GM23338 (cell line): ENCODE results near the gene GNB1L. TPM values are rescaled to one million over a fixed set of nuclear protein-coding genes. Genes with fewer than 3 reads are reported as not detected.

Experiments used
- ATAC-seq: fragments of 200-7000 bp; cut with Tn5 transposase; 3 replicates; pipeline ENCODE4 v1.9.1; 2020
- DNase-seq: peaks from one replicate; pipeline ENCODE4 v3.0.0-alpha.2; 2015; ENCODE audit warnings: low spot score
- H2AFZ ChIP-seq: fragments of 200-600 bp; sonication (generic); 2 replicates; pipeline ENCODE4 v1.8.0; 2016; ENCODE audit warnings: antibody characterized with exemption, mild to moderate bottlenecking, moderate library complexity
- H3F3A ChIP-seq: fragments of 200-600 bp; sonication (generic); replicated peaks from 2 replicates; pipeline ENCODE4 v1.8.0; 2017; ENCODE audit warnings: antibody characterized with exemption, mixed run types, low read depth
- H3K27ac ChIP-seq: fragments of 200-600 bp; sonication (generic); 2 replicates; pipeline ENCODE4 v1.6.1; 2016; ENCODE audit warnings: low read depth
- H3K27me3 ChIP-seq: fragments of 200-600 bp; sonication (generic); 2 replicates; pipeline ENCODE4 v1.8.0; 2016; ENCODE audit warnings: mild to moderate bottlenecking, mixed run types, moderate library complexity; ENCODE audit not compliant: insufficient read depth
- H3K36me3 ChIP-seq: fragments of 200-600 bp; sonication (generic); 2 replicates; pipeline ENCODE4 v1.8.0; 2016; ENCODE audit warnings: mild to moderate bottlenecking; ENCODE audit not compliant: insufficient read depth
- H3K4me1 ChIP-seq: fragments of 200-600 bp; sonication (generic); 2 replicates; pipeline ENCODE4 v1.8.0; 2016; ENCODE audit warnings: mild to moderate bottlenecking, moderate library complexity; ENCODE audit not compliant: insufficient read depth
- H3K4me2 ChIP-seq: fragments of 200-600 bp; sonication (generic); 2 replicates; pipeline ENCODE4 v1.7.1; 2017; ENCODE audit warnings: mixed run types
- H3K4me3 ChIP-seq: fragments of 200-600 bp; sonication (generic); 2 replicates; pipeline ENCODE4 v1.6.1; 2016; ENCODE audit warnings: mixed run types
- H3K79me2 ChIP-seq: fragments of 200-600 bp; sonication (generic); replicated peaks from 2 replicates; pipeline ENCODE4 v1.8.0; 2017; ENCODE audit warnings: mild to moderate bottlenecking; ENCODE audit not compliant: insufficient read depth
- H3K9me2 ChIP-seq: fragments of 200-600 bp; sonication (generic); 2 replicates; pipeline ENCODE4 v1.8.0; 2017; ENCODE audit not compliant: insufficient read depth
- H4K20me1 ChIP-seq: fragments of 200-600 bp; sonication (generic); replicated peaks from 2 replicates; pipeline ENCODE4 v1.8.0; 2017; ENCODE audit warnings: mild to moderate bottlenecking; ENCODE audit not compliant: insufficient read depth
- H3K27ac Mint-ChIP-seq: 2 replicates; pipeline ENCODE4 v1.8.0; 2020; ENCODE audit warnings: inconsistent platforms, mild to moderate bottlenecking, moderate library complexity, mixed read lengths
- H3K27me3 Mint-ChIP-seq: 3 replicates; pipeline ENCODE4 v1.8.0; 2022; ENCODE audit warnings: low read depth, mild to moderate bottlenecking, moderate library complexity, mixed read lengths, inconsistent platforms; ENCODE audit not compliant: insufficient read depth, poor library complexity
- H3K36me3 Mint-ChIP-seq: 3 replicates; pipeline ENCODE4 v1.8.0; 2021; ENCODE audit warnings: low read depth, mild to moderate bottlenecking, inconsistent platforms, moderate library complexity, mixed read lengths
- H3K4me1 Mint-ChIP-seq: 3 replicates; pipeline ENCODE4 v1.8.0; 2020; ENCODE audit warnings: mild to moderate bottlenecking, inconsistent platforms, mixed read lengths
- H3K4me3 Mint-ChIP-seq: 3 replicates; pipeline ENCODE4 v1.8.0; 2021; ENCODE audit warnings: moderate library complexity, mild to moderate bottlenecking, inconsistent platforms, mixed read lengths
- H3K9me3 Mint-ChIP-seq: 3 replicates; pipeline ENCODE4 v1.8.0; 2020; ENCODE audit warnings: moderate library complexity, mild to moderate bottlenecking, inconsistent platforms, mixed read lengths
- CREB1 ChIP-seq: fragments of 250-450 bp; sonication (Bioruptor Pico); IDR thresholded peaks from 2 replicates; pipeline ENCODE4 v1.5.0; 2020; ENCODE audit warnings: low read depth, mild to moderate bottlenecking, moderate library complexity
- EZH2 ChIP-seq: fragments of 200-600 bp; sonication (generic); IDR thresholded peaks from one replicate; pipeline ENCODE4 v1.8.0; 2017; ENCODE audit warnings: antibody characterized with exemption, mild to moderate bottlenecking, low read depth; ENCODE audit not compliant: unreplicated experiment
- JUNB ChIP-seq: IDR thresholded peaks from one replicate; pipeline ENCODE4 v1.6.1; 2016; ENCODE audit warnings: antibody characterized with exemption; ENCODE audit not compliant: unreplicated experiment
- NANOG ChIP-seq: IDR thresholded peaks from 2 replicates; pipeline ENCODE4 v1.6.1; 2016; ENCODE audit warnings: antibody characterized with exemption, borderline replicate concordance
- POLR2AphosphoS5 ChIP-seq: IDR thresholded peaks from 2 replicates; pipeline ENCODE4 v1.6.1; 2016; ENCODE audit warnings: antibody characterized with exemption, low read depth
- STAT1 ChIP-seq: IDR thresholded peaks from one replicate; pipeline ENCODE4 v1.6.1; 2016; ENCODE audit warnings: antibody characterized with exemption; ENCODE audit not compliant: unreplicated experiment
- ZNF114 ChIP-seq: fragments of 250-450 bp; sonication (Bioruptor Pico); IDR thresholded peaks from 2 replicates; pipeline ENCODE4 v1.5.0; 2020; ENCODE audit warnings: mild to moderate bottlenecking, moderate library complexity
- ZNF331 ChIP-seq: fragments of 250-450 bp; sonication (Bioruptor Pico); IDR thresholded peaks from 2 replicates; pipeline ENCODE4 v1.5.0; 2020; ENCODE audit warnings: low read depth, mild to moderate bottlenecking, moderate library complexity
- polyA plus RNA-seq: library from polyadenylated mRNA; unstranded; fragments of >200 nt; fragmentation: Nextera tagmentation; extraction: Ambion mirVana; gene quantifications from 2 replicates; pipeline ENCODE4 v1.2.1, GENCODE V29; 2016
- total RNA-seq: library from RNA; depleted of rRNA; stranded (reverse); fragments of >200 nt; shearing (Covaris generic); gene quantifications from 2 replicates; pipeline ENCODE4 v1.2.3, GENCODE V29; 2014
- TF ChIP-seq, protein P1 (sequence below), 2 experiments: fragments of 200-600 bp in 1 of 2; sonication (generic) in 1 of 2; conservative IDR thresholded peaks; 2 replicates each; pipeline versions ENCODE4 v1.5.1 to v1.6.1; 2016 to 2017; ENCODE audit warnings: antibody characterized with exemption in 2 of 2, low read depth in 2 of 2, mild to moderate bottlenecking in 2 of 2, moderate library complexity in 1 of 2
- TF ChIP-seq, protein P2 (sequence below): fragments of 250-450 bp; sonication (Bioruptor Pico); IDR thresholded peaks from 2 replicates; pipeline ENCODE4 v1.5.0; 2020; ENCODE audit warnings: mild to moderate bottlenecking, moderate library complexity
- TF ChIP-seq, protein P3 (sequence below): IDR thresholded peaks from 2 replicates; pipeline ENCODE4 v1.6.1; 2016; ENCODE audit warnings: antibody characterized with exemption
- TF ChIP-seq, protein P4 (sequence below): IDR thresholded peaks from one replicate; pipeline ENCODE4 v1.6.1; 2018; ENCODE audit warnings: antibody characterized with exemption; ENCODE audit not compliant: unreplicated experiment

The GNB1L gene
- total and polyA plus RNA-seq, 2 experiments from 2014 or later = 15.2 to 27.8 TPM

DNA sequence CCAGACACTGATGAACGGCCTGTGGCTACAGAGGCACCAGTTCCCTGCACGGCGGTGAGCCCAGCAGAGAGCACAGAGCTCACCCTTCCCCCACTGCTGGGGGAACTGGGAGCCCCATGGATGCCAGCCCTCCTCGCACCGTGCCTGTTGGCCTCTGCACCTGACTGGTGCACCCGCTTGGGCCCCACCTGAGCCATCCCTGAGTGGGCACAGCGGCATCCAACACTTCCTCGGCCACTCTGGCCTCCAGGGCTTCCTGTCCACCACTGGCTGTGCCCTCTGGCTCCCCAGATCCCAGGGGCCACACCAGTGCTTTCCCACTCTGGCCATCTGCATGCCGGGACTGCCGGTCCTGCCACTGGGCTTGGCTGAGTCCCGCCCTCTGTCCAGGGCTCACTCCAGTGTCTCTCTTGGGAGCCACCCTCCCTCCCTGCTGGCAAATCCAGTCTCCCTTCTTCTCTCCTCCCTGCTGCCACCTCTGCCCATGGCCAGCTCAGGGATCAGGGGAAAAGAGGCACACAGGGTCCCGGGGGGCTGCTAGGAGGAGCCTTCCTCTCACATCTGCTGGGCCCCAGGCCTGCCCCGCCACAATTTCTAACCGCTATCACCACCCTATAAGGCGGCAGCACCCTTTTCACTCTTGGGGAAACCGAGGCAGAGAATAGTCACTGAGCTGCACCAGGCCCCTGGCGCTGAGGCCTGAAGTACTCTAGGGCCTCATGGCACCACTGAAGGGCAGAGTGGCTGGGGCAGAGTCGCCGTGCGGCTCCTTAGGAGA is 33.0 kb downstream of the GNB1L start:
- Histone ChIP-seq H3K4me2 (no peak overlapping the region), H3K36me3 (no peaks in the 10 kb centered on the region), H2AFZ (no peak overlapping the region), H3F3A (no peaks in the 10 kb centered on the region), H3K4me1 (no peaks in the 10 kb centered on the region), H3K9me2 (no peaks in the 10 kb centered on the region), H3K79me2 (no peaks in the 10 kb centered on the region), H3K27ac (no peak overlapping the region), H3K27me3 (no peaks in the 10 kb centered on the region), H3K4me3 (no peak overlapping the region), H4K20me1 (no peaks in the 10 kb centered on the region)
- Mint-ChIP-seq H3K9me3 (no peaks in the 10 kb centered on the region; the same call in 1 of the 3 replicates), H3K27me3 (peaks cover 6% of the 10 kb centered on the region), H3K36me3 (no peaks in the 10 kb centered on the region), H3K4me3 (no peak overlapping the region), H3K27ac (0 out of 2 replicates have a peak overlapping the region, but pooled peaks have one; percentile 36), H3K4me1 (peaks cover 5% of the 10 kb centered on the region; the same call in 2 of the 3 replicates)
- no peak for DNase-seq
- ATAC-seq = peak; percentile 7; the same call in 2 of the 3 replicates
- no peak for TF ChIP-seq JUNB
- no peak for TF ChIP-seq ZNF114 (CRISPR knock-in tag)
- TF ChIP-seq, protein P1, sequence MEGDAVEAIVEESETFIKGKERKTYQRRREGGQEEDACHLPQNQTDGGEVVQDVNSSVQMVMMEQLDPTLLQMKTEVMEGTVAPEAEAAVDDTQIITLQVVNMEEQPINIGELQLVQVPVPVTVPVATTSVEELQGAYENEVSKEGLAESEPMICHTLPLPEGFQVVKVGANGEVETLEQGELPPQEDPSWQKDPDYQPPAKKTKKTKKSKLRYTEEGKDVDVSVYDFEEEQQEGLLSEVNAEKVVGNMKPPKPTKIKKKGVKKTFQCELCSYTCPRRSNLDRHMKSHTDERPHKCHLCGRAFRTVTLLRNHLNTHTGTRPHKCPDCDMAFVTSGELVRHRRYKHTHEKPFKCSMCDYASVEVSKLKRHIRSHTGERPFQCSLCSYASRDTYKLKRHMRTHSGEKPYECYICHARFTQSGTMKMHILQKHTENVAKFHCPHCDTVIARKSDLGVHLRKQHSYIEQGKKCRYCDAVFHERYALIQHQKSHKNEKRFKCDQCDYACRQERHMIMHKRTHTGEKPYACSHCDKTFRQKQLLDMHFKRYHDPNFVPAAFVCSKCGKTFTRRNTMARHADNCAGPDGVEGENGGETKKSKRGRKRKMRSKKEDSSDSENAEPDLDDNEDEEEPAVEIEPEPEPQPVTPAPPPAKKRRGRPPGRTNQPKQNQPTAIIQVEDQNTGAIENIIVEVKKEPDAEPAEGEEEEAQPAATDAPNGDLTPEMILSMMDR (conservative IDR thresholded peaks at IDR 0.05; ENCODE audit: low read depth in 2 of 2) = no peak
- no peak for TF ChIP-seq NANOG
- no peak for TF ChIP-seq CREB1
- no peak for TF ChIP-seq STAT1
- TF ChIP-seq, protein P2, sequence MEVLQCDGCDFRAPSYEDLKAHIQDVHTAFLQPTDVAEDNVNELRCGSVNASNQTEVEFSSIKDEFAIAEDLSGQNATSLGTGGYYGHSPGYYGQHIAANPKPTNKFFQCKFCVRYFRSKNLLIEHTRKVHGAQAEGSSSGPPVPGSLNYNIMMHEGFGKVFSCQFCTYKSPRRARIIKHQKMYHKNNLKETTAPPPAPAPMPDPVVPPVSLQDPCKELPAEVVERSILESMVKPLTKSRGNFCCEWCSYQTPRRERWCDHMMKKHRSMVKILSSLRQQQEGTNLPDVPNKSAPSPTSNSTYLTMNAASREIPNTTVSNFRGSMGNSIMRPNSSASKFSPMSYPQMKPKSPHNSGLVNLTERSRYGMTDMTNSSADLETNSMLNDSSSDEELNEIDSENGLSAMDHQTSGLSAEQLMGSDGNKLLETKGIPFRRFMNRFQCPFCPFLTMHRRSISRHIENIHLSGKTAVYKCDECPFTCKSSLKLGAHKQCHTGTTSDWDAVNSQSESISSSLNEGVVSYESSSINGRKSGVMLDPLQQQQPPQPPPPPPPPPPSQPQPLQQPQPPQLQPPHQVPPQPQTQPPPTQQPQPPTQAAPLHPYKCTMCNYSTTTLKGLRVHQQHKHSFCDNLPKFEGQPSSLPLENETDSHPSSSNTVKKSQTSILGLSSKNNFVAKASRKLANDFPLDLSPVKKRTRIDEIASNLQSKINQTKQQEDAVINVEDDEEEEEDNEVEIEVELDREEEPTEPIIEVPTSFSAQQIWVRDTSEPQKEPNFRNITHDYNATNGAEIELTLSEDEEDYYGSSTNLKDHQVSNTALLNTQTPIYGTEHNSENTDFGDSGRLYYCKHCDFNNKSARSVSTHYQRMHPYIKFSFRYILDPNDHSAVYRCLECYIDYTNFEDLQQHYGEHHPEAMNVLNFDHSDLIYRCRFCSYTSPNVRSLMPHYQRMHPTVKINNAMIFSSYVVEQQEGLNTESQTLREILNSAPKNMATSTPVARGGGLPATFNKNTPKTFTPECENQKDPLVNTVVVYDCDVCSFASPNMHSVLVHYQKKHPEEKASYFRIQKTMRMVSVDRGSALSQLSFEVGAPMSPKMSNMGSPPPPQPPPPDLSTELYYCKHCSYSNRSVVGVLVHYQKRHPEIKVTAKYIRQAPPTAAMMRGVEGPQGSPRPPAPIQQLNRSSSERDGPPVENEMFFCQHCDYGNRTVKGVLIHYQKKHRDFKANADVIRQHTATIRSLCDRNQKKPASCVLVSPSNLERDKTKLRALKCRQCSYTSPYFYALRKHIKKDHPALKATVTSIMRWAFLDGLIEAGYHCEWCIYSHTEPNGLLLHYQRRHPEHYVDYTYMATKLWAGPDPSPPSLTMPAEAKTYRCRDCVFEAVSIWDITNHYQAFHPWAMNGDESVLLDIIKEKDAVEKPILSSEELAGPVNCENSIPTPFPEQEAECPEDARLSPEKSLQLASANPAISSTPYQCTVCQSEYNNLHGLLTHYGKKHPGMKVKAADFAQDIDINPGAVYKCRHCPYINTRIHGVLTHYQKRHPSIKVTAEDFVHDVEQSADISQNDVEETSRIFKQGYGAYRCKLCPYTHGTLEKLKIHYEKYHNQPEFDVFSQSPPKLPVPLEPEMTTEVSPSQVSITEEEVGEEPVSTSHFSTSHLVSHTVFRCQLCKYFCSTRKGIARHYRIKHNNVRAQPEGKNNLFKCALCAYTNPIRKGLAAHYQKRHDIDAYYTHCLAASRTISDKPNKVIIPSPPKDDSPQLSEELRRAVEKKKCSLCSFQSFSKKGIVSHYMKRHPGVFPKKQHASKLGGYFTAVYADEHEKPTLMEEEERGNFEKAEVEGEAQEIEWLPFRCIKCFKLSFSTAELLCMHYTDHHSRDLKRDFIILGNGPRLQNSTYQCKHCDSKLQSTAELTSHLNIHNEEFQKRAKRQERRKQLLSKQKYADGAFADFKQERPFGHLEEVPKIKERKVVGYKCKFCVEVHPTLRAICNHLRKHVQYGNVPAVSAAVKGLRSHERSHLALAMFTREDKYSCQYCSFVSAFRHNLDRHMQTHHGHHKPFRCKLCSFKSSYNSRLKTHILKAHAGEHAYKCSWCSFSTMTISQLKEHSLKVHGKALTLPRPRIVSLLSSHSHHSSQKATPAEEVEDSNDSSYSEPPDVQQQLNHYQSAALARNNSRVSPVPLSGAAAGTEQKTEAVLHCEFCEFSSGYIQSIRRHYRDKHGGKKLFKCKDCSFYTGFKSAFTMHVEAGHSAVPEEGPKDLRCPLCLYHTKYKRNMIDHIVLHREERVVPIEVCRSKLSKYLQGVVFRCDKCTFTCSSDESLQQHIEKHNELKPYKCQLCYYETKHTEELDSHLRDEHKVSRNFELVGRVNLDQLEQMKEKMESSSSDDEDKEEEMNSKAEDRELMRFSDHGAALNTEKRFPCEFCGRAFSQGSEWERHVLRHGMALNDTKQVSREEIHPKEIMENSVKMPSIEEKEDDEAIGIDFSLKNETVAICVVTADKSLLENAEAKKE (CRISPR knock-in tag) = no peak
- TF ChIP-seq ZNF331 (CRISPR knock-in tag) = no peak
- TF ChIP-seq POLR2AphosphoS5 = no peak
- TF ChIP-seq, protein P3, sequence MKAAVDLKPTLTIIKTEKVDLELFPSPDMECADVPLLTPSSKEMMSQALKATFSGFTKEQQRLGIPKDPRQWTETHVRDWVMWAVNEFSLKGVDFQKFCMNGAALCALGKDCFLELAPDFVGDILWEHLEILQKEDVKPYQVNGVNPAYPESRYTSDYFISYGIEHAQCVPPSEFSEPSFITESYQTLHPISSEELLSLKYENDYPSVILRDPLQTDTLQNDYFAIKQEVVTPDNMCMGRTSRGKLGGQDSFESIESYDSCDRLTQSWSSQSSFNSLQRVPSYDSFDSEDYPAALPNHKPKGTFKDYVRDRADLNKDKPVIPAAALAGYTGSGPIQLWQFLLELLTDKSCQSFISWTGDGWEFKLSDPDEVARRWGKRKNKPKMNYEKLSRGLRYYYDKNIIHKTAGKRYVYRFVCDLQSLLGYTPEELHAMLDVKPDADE = no peak
- no peak for TF ChIP-seq EZH2
- TF ChIP-seq, protein P4, sequence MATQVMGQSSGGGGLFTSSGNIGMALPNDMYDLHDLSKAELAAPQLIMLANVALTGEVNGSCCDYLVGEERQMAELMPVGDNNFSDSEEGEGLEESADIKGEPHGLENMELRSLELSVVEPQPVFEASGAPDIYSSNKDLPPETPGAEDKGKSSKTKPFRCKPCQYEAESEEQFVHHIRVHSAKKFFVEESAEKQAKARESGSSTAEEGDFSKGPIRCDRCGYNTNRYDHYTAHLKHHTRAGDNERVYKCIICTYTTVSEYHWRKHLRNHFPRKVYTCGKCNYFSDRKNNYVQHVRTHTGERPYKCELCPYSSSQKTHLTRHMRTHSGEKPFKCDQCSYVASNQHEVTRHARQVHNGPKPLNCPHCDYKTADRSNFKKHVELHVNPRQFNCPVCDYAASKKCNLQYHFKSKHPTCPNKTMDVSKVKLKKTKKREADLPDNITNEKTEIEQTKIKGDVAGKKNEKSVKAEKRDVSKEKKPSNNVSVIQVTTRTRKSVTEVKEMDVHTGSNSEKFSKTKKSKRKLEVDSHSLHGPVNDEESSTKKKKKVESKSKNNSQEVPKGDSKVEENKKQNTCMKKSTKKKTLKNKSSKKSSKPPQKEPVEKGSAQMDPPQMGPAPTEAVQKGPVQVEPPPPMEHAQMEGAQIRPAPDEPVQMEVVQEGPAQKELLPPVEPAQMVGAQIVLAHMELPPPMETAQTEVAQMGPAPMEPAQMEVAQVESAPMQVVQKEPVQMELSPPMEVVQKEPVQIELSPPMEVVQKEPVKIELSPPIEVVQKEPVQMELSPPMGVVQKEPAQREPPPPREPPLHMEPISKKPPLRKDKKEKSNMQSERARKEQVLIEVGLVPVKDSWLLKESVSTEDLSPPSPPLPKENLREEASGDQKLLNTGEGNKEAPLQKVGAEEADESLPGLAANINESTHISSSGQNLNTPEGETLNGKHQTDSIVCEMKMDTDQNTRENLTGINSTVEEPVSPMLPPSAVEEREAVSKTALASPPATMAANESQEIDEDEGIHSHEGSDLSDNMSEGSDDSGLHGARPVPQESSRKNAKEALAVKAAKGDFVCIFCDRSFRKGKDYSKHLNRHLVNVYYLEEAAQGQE = no peak
